PC-9 (cell line): ENCODE results near the gene ZNF423. TPM values are rescaled to one million over a fixed set of nuclear protein-coding genes. Genes with fewer than 3 reads are reported as not detected.

ENCODE experiments used
- BruUV-seq: library from RNA; stranded (reverse); fragments of 400-500 nt; replicated peaks from 2 replicates; lab custom pipeline; 2021; lab: Mats Ljungman, UMichigan
- CTCF ChIA-PET: fragments of 300-600 bp; sonication (Branson Sonifier 250); formaldehyde crosslinking; loops from one replicate; lab custom pipeline; 2022; ENCODE audit warnings: antibody characterized with exemption; lab: Charles Lee
- POLR2A ChIA-PET: fragments of 300-600 bp; sonication (Branson Sonifier 250); formaldehyde crosslinking; loops from one replicate; lab custom pipeline; 2022; ENCODE audit warnings: antibody characterized with exemption; ENCODE audit not compliant: unreplicated experiment; lab: Charles Lee
- DNase-seq, 2 experiments: peaks; one replicate each; pipeline versions ENCODE4 v3.0.0 to v3.0.0-alpha.2; 2015 to 2022; ENCODE audit warnings: mixed read lengths in 1 of 2
- H2AFZ ChIP-seq: fragments of 200-600 bp; sonication (generic); 2 replicates; pipeline ENCODE4 v1.8.1; 2017; ENCODE audit warnings: antibody characterized with exemption
- H3F3A ChIP-seq: fragments of 200-600 bp; sonication (generic); 2 replicates; pipeline ENCODE4 v1.8.1; 2017; ENCODE audit warnings: antibody characterized with exemption, mild to moderate bottlenecking, low read depth; ENCODE audit not compliant: insufficient read depth
- H3K27ac ChIP-seq: fragments of 200-600 bp; sonication (generic); 2 replicates; pipeline ENCODE4 v1.6.1; 2016; ENCODE audit warnings: mixed run types
- H3K27me3 ChIP-seq: fragments of 200-600 bp; sonication (generic); 2 replicates; pipeline ENCODE4 v1.6.1; 2016; ENCODE audit warnings: low read depth, mixed run types; ENCODE audit not compliant: insufficient read depth
- H3K36me3 ChIP-seq: fragments of 200-600 bp; sonication (generic); 2 replicates; pipeline ENCODE4 v1.6.1; 2016; ENCODE audit warnings: low read depth, mixed run types
- H3K4me1 ChIP-seq: fragments of 200-600 bp; sonication (generic); replicated peaks from 2 replicates; pipeline ENCODE4 v1.6.1; 2016; ENCODE audit warnings: mixed run types; ENCODE audit not compliant: insufficient read depth
- H3K4me2 ChIP-seq: fragments of 200-600 bp; sonication (generic); 2 replicates; pipeline ENCODE4 v1.6.1; 2017; ENCODE audit warnings: mixed run types
- H3K4me3 ChIP-seq: fragments of 200-600 bp; sonication (generic); 2 replicates; pipeline ENCODE4 v1.6.1; 2016; ENCODE audit warnings: mixed run types
- H3K79me2 ChIP-seq: fragments of 200-600 bp; sonication (generic); 2 replicates; pipeline ENCODE4 v1.6.1; 2017; ENCODE audit warnings: low read depth, mixed run types
- H3K9me2 ChIP-seq: fragments of 200-600 bp; sonication (generic); 2 replicates; pipeline ENCODE4 v1.8.1; 2017; ENCODE audit warnings: mild to moderate bottlenecking; ENCODE audit not compliant: insufficient read depth
- H3K9me3 ChIP-seq: fragments of 200-600 bp; sonication (generic); 2 replicates; pipeline ENCODE4 v1.8.1; 2016; ENCODE audit warnings: low read depth; ENCODE audit not compliant: insufficient read depth
- H4K20me1 ChIP-seq: fragments of 200-600 bp; sonication (generic); 2 replicates; pipeline ENCODE4 v1.8.1; 2017; ENCODE audit not compliant: insufficient read depth
- CTCF ChIP-seq: fragments of 200-600 bp; sonication (generic); conservative IDR thresholded peaks from 2 replicates; pipeline ENCODE4 v1.6.1; 2017; ENCODE audit warnings: mixed run types, antibody characterized with exemption, mild to moderate bottlenecking, moderate library complexity
- EZH2 ChIP-seq: fragments of 200-600 bp; sonication (generic); IDR thresholded peaks from 2 replicates; pipeline ENCODE4 v1.8.0; 2017; ENCODE audit warnings: antibody characterized with exemption, low read depth
- intact Hi-C: fragments of 100-400 bp; cut with micrococcal nuclease; formaldehyde crosslinking; loops from one replicate; pipeline ENCODE4 v1.10.0; 2022; ENCODE audit not compliant: unreplicated experiment
- total RNA-seq: library from RNA; stranded (reverse); gene quantifications from 2 replicates; pipeline ENCODE4 v1.2.3, GENCODE V29; 2021

ZNF423 gene
- total RNA-seq, 1 experiment from 2014 or later = not detected

DNA sequence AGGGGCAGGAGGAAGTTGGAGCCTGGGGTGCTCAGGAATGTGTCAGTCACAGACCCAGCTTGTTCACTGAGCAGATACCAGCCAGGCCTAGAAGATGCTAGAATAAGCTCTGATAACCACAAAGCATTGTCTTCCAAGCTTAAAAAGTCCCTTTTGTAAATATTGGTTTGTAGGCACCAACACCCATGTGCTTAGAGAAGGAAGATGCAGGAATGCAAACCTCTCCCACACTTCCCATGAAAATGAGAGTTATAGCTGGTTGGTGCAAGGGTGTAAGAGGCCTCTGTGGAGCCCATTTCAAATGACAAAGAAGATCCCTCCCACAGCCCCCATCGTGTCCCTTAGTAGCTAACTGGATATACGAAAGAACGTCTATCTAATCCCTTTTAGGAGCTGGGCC lies 272.0 kb downstream of the ZNF423 start:
- POLR2A ChIA-PET = no interaction called here
- intact Hi-C loops = no loop called here
- H3K4me3 ChIP-seq = no peak overlapping the region
- peaks cover 94% of the 10 kb centered on the region for H3K27me3 ChIP-seq
- no peaks in the 10 kb centered on the region for H3K36me3 ChIP-seq
- no TSS peak for BruUV-seq
- H4K20me1 ChIP-seq = no peaks in the 10 kb centered on the region
- no peaks in the 10 kb centered on the region for H3K9me2 ChIP-seq
- no peak overlapping the region for H3K4me2 ChIP-seq
- no peaks in the 10 kb centered on the region for H3K4me1 ChIP-seq
- H3K79me2 ChIP-seq = no peaks in the 10 kb centered on the region
- no peak overlapping the region for H2AFZ ChIP-seq
- CTCF ChIA-PET = no interaction called here
- no peak overlapping the region for H3K27ac ChIP-seq
- no peak for DNase-seq
- no peak for TF ChIP-seq EZH2
- TF ChIP-seq CTCF = no peak
- no peaks in the 10 kb centered on the region for H3K9me3 ChIP-seq
- no peaks in the 10 kb centered on the region for H3F3A ChIP-seq

DNA sequence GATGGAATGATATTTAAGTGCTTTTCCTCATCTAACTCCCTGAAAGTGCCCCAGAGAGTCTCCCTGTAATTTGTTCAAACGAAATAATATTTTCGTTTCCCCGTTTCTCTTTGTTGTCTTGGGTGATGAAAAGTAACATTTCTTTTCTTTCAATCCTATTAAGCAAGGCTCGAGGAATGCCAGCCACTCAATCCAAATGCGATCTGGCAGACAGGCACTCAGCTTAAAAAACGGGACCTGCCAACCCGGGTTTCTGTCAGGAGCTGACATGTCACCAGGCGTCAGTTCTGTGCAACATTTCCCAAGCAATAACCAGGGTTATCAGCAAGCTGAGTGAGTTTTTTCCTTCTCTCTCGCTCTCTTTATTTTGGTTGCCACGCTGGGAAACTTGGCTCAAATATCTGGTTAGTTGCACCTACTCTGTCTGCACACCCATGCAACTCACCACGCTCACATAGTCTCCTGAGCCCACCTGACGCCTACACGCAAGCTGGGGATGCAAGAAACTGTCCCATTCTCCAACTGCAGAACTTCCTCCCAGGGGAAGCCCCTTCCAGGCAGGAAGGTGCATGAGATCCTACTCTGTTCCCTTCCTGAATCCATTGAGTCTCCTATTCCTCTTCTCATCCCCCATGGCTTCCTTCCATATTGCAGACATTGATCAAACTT lies 274.1 kb downstream of the ZNF423 start:
- no peaks in the 10 kb centered on the region for H4K20me1 ChIP-seq
- no peaks in the 10 kb centered on the region for H3K9me3 ChIP-seq
- no peaks in the 10 kb centered on the region for H3K36me3 ChIP-seq
- no peak overlapping the region for H2AFZ ChIP-seq
- ChIA-PET POLR2A (no interaction called here), CTCF (no interaction called here)
- no peaks in the 10 kb centered on the region for H3K4me1 ChIP-seq
- TF ChIP-seq EZH2 = no peak
- no peak for TF ChIP-seq CTCF
- H3F3A ChIP-seq = no peaks in the 10 kb centered on the region
- H3K9me2 ChIP-seq = no peaks in the 10 kb centered on the region
- H3K4me2 ChIP-seq = no peak overlapping the region
- no peak overlapping the region for H3K27ac ChIP-seq
- H3K4me3 ChIP-seq = no peak overlapping the region
- no peaks in the 10 kb centered on the region for H3K79me2 ChIP-seq
- peaks cover 90% of the 10 kb centered on the region for H3K27me3 ChIP-seq
- DNase-seq = no peak
- intact Hi-C loops = no loop called here
- BruUV-seq = no TSS peak

DNA sequence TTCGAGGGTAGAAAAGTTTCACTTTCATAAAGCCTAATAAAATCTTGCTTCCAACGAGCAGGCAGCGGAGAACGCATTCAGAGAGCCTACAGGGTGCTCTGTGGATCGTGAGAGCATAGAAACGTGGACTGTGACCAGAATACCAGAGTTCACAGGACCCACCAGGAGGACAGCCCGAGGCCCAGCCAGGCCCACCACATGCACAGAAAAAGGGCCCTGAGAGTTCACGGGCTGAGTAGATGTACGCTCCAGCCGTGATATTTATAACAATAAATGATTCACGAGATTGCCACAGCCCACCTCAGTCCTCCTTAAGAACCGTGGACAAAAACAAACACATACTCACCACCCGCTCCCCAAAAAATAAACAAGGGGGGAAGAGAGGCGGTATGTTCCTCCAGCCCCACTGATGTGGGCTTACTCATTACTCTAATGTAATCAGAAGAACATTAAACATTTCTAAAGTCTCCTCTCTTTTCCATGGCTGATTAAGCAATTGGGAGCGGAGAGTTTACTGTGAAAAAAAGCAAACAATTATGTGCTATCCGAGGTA lies 275.1 kb downstream of the ZNF423 start:
- POLR2A ChIA-PET = no interaction called here
- Histone ChIP-seq H3K79me2 (no peaks in the 10 kb centered on the region), H4K20me1 (no peaks in the 10 kb centered on the region), H3K27me3 (peaks cover 88% of the 10 kb centered on the region), H3K4me2 (no peak overlapping the region), H3K36me3 (no peaks in the 10 kb centered on the region), H3K4me3 (no peak overlapping the region), H3K4me1 (no peaks in the 10 kb centered on the region), H3F3A (no peaks in the 10 kb centered on the region), H3K9me2 (no peaks in the 10 kb centered on the region), H2AFZ (no peak overlapping the region), H3K27ac (no peak overlapping the region), H3K9me3 (no peaks in the 10 kb centered on the region)
- intact Hi-C loops = no loop called here
- no TSS peak for BruUV-seq
- CTCF ChIA-PET = no interaction called here
- TF ChIP-seq CTCF = no peak
- no peak for TF ChIP-seq EZH2
- no peak for DNase-seq
